Measurements from ENCODE around the gene TDRD10. TPM values are rescaled to one million over a fixed set of nuclear protein-coding genes. Genes with fewer than 3 reads are reported as not detected.

The TDRD10 gene
- total and polyA plus RNA-seq, 7 donors, result 0.46 to 3.9 (median 1.8) TPM

DNA sequence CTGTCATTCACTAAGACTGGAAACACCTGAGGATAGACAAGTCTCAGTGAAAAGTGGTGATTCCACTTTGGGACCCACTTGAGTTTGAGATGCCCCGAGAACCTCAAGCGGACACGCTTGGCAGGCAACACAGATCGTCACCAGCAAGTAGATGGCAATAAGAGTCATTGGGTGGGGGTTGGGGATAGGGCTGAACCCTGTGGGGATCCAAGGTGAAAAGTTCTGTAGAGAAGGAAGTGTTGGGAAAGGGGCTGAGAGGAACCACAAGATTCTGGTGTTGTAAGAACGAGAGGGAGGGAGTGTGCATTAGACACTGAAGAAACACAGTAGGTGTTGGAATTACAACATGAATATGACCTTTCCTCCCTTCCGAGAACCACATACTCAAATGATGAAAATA, 45.4 kb upstream of the TDRD10 start:
- WGBS, 2 donors, result 93 to 94% methylated on average over 6 of the region's 6 CpGs
- Histone ChIP-seq H3K4me3 (no peak overlapping the region), H3K9me3 (no peaks in the 10 kb centered on the region), H3K4me1 (peaks cover 0 to 13% (median 8%) of the 10 kb centered on the region in 4 donors), H3K27me3 (no peaks in the 10 kb centered on the region), H3K27ac (peak overlapping the region in 1 of 4 donors; percentile 8), H3K36me3 (peaks cover 7 to 99% (median 38%) of the 10 kb centered on the region in 4 donors)
- no peak for DNase-seq
- intact Hi-C loops (cut with DNase I), result no loop called here
- no peak for TF ChIP-seq POLR2AphosphoS5 (IDR thresholded peaks at IDR 0.05)
- no peak for TF ChIP-seq POLR2A (IDR thresholded peaks at IDR 0.05)
- TF ChIP-seq EP300 (IDR thresholded peaks at IDR 0.05), result no peak
- TF ChIP-seq, protein P1, sequence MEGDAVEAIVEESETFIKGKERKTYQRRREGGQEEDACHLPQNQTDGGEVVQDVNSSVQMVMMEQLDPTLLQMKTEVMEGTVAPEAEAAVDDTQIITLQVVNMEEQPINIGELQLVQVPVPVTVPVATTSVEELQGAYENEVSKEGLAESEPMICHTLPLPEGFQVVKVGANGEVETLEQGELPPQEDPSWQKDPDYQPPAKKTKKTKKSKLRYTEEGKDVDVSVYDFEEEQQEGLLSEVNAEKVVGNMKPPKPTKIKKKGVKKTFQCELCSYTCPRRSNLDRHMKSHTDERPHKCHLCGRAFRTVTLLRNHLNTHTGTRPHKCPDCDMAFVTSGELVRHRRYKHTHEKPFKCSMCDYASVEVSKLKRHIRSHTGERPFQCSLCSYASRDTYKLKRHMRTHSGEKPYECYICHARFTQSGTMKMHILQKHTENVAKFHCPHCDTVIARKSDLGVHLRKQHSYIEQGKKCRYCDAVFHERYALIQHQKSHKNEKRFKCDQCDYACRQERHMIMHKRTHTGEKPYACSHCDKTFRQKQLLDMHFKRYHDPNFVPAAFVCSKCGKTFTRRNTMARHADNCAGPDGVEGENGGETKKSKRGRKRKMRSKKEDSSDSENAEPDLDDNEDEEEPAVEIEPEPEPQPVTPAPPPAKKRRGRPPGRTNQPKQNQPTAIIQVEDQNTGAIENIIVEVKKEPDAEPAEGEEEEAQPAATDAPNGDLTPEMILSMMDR (IDR thresholded peaks at IDR 0.05), result no peak

- Histone ChIP-seq H3K9me3 (no peaks in the 10 kb centered on the region), H3K4me3 (no peak overlapping the region), H3K27ac (peak overlapping the region in 1 of 4 donors; percentile 54), H3K27me3 (no peaks in the 10 kb centered on the region), H3K4me1 (peaks cover 0 to 23% (median 13%) of the 10 kb centered on the region in 4 donors), H3K36me3 (peaks cover 7 to 95% (median 22%) of the 10 kb centered on the region in 4 donors)
- peak in 1 of 4 donors; percentile 7 for TF ChIP-seq POLR2AphosphoS5 (IDR thresholded peaks at IDR 0.05)
- TF ChIP-seq EP300 (IDR thresholded peaks at IDR 0.05), result no peak
- TF ChIP-seq, protein P1 (IDR thresholded peaks at IDR 0.05), result no peak
- TF ChIP-seq POLR2A (IDR thresholded peaks at IDR 0.05), result no peak
- intact Hi-C loops (cut with DNase I), result no loop called here
- DNase-seq, result no peak
Measured at GRCh38 chr1:154459080-154459479, 42.9 kb upstream of the TDRD10 start.

GRCh38 chr1:154460695-154461260, 41.2 kb upstream of the TDRD10 start:
- TF ChIP-seq, protein P1 (IDR thresholded peaks at IDR 0.05), result no peak
- no peak for TF ChIP-seq POLR2A (IDR thresholded peaks at IDR 0.05)
- TF ChIP-seq POLR2AphosphoS5 (IDR thresholded peaks at IDR 0.05), result no peak
- TF ChIP-seq EP300 (IDR thresholded peaks at IDR 0.05), result no peak
- H3K27me3 ChIP-seq, result no peaks in the 10 kb centered on the region
- no peaks in the 10 kb centered on the region for H3K9me3 ChIP-seq
- H3K27ac ChIP-seq, result peak overlapping the region in 2 of 4 donors; percentile 15 to 89
- H3K4me3 ChIP-seq, result no peak overlapping the region
- peaks cover 0 to 22% (median 13%) of the 10 kb centered on the region in 4 donors for H3K4me1 ChIP-seq
- 73 to 80% methylated on average over 15 of the region's 15 CpGs for WGBS, 2 donors
- peaks cover 7 to 94% (median 25%) of the 10 kb centered on the region in 4 donors for H3K36me3 ChIP-seq
- intact Hi-C loops (cut with DNase I), result no loop called here
- peak; percentile 33 for DNase-seq

GRCh38 chr1:154463512-154463990, 38.5 kb upstream of the TDRD10 start:
- no peak overlapping the region for H3K4me3 ChIP-seq
- H3K9me3 ChIP-seq, result no peaks in the 10 kb centered on the region
- H3K36me3 ChIP-seq, result peaks cover 0 to 72% (median 17%) of the 10 kb centered on the region in 4 donors
- DNase-seq, result peak; percentile 60
- peak overlapping the region; percentile 59 to 89 (median 68) for H3K27ac ChIP-seq
- H3K4me1 ChIP-seq, result peaks cover 0 to 44% (median 23%) of the 10 kb centered on the region in 4 donors
- no peaks in the 10 kb centered on the region for H3K27me3 ChIP-seq
- intact Hi-C loops (cut with DNase I), result no loop called here
- TF ChIP-seq EP300 (IDR thresholded peaks at IDR 0.05) (no peak), POLR2A (IDR thresholded peaks at IDR 0.05) (no peak), POLR2AphosphoS5 (IDR thresholded peaks at IDR 0.05) (no peak)
- TF ChIP-seq, protein P1 (IDR thresholded peaks at IDR 0.05), result no peak
- 55 to 75% methylated on average over 4 of the region's 4 CpGs for WGBS, 2 donors
